NOMO-1 treated with dmso at 0.1 percent for 144 hours (cell line): ENCODE results near the gene ICAM5.

Source experiments
- DNase-seq: peaks from one replicate; lab custom pipeline; 2025; ENCODE audit not compliant: unreplicated experiment; lab: John Stamatoyannopoulos, UW

ICAM5 gene

GRCh38 chr19:10339380-10339960 is 49.7 kb downstream of the ICAM5 start, which contains the start of gene ICAM3:
ICAM3 (minus strand) TSS chr19:10339624; CDS start chr19:10339614, 10 bp downstream.
- peak; percentile 70 for DNase-seq

- no peak for DNase-seq
Observed at GRCh38 chr19:10339977-10340376, 50.2 kb downstream of the ICAM5 start.

- no peak for DNase-seq
Observed at GRCh38 chr19:10343495-10343894, 53.7 kb downstream of the ICAM5 start.

GRCh38 chr19:10344780-10345179 is 55.0 kb downstream of the ICAM5 start:
- DNase-seq: no peak
